ENCODE measurements around the gene XG.

Gene XG

GRCh38 chrX:2848871-2849301 is 97.0 kb downstream of the XG start:
- no peak for TF ChIP-seq POLR2A (IDR thresholded peaks at IDR 0.05; ENCODE audit: extremely low read depth, insufficient read length)
- no peak for TF ChIP-seq MYC (IDR thresholded peaks at IDR 0.05; ENCODE audit: low read depth, low read length)
- TF ChIP-seq MAX (IDR thresholded peaks at IDR 0.05; ENCODE audit: low read depth, low read length) = no peak
- TF ChIP-seq CTCF (IDR thresholded peaks at IDR 0.05; ENCODE audit: low read depth, low read length) = no peak
- H3K4me3 ChIP-seq (ENCODE audit: low read depth, low read length) = peak overlapping the region; percentile 32
- peak; percentile 74 for DNase-seq (ENCODE audit: low read depth)

- no peak for TF ChIP-seq CTCF (IDR thresholded peaks at IDR 0.05; ENCODE audit: low read depth, low read length)
- TF ChIP-seq MAX (IDR thresholded peaks at IDR 0.05; ENCODE audit: low read depth, low read length) = no peak
- TF ChIP-seq MYC (IDR thresholded peaks at IDR 0.05; ENCODE audit: low read depth, low read length) = no peak
- TF ChIP-seq POLR2A (IDR thresholded peaks at IDR 0.05; ENCODE audit: extremely low read depth, insufficient read length) = no peak
- no peak overlapping the region for H3K4me3 ChIP-seq (ENCODE audit: low read depth, low read length)
Measured at GRCh38 chrX:2854918-2855317, 103.1 kb downstream of the XG start.

GRCh38 chrX:2855761-2856160 is 103.9 kb downstream of the XG start:
- no peak overlapping the region for H3K4me3 ChIP-seq (ENCODE audit: low read depth, low read length)
- no peak for TF ChIP-seq POLR2A (IDR thresholded peaks at IDR 0.05; ENCODE audit: extremely low read depth, insufficient read length)
- no peak for TF ChIP-seq CTCF (IDR thresholded peaks at IDR 0.05; ENCODE audit: low read depth, low read length)
- TF ChIP-seq MYC (IDR thresholded peaks at IDR 0.05; ENCODE audit: low read depth, low read length) = no peak
- TF ChIP-seq MAX (IDR thresholded peaks at IDR 0.05; ENCODE audit: low read depth, low read length) = no peak
- DNase-seq (ENCODE audit: low read depth) = no peak

More at GRCh38 chrX:2854918-2855317, 103.1 kb downstream of the XG start:
- DNase-seq (ENCODE audit: low read depth) = no peak

- no peak overlapping the region for H3K4me3 ChIP-seq (ENCODE audit: low read depth, low read length)
- no peak for TF ChIP-seq MYC (IDR thresholded peaks at IDR 0.05; ENCODE audit: low read depth, low read length)
- no peak for TF ChIP-seq POLR2A (IDR thresholded peaks at IDR 0.05; ENCODE audit: extremely low read depth, insufficient read length)
- TF ChIP-seq MAX (IDR thresholded peaks at IDR 0.05; ENCODE audit: low read depth, low read length) = no peak
- TF ChIP-seq CTCF (IDR thresholded peaks at IDR 0.05; ENCODE audit: low read depth, low read length) = no peak
- DNase-seq (ENCODE audit: low read depth) = no peak
Measured at GRCh38 chrX:2857566-2857965, 105.7 kb downstream of the XG start.

- TF ChIP-seq MYC (IDR thresholded peaks at IDR 0.05; ENCODE audit: low read depth, low read length) (no peak), MAX (IDR thresholded peaks at IDR 0.05; ENCODE audit: low read depth, low read length) (no peak), CTCF (IDR thresholded peaks at IDR 0.05; ENCODE audit: low read depth, low read length) (no peak), POLR2A (IDR thresholded peaks at IDR 0.05; ENCODE audit: extremely low read depth, insufficient read length) (no peak)
- no peak for DNase-seq (ENCODE audit: low read depth)
- H3K4me3 ChIP-seq (ENCODE audit: low read depth, low read length) = no peak overlapping the region
Measured at GRCh38 chrX:2859197-2859797, 107.5 kb downstream of the XG start.
